ENCODE data around the gene KCND3.

The KCND3 gene

DNA sequence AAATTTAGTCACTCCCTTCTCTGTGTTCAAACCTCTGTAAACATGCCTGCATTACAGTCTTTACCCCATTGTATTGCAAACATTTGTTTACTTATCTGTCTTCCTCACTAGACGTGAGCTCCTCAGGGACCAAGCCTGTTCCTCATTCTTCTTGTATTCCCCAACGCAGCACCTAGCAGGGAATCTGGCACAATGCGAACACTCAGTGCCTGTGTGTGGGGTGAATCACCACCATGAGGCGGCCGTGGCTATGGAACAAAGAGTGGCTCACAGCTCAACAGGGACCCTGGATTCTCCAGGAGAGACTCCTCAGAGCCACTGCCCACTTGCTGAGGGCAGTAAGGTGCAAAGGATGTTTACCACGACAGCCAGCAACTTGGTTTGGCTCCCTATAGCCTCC lies 137.9 kb downstream of the KCND3 start:
- Histone ChIP-seq H3K36me3 (ENCODE audit: insufficient read depth, low read depth, low read length) (no peaks in the 10 kb centered on the region), H3K4me3 (ENCODE audit: low read length) (no peak overlapping the region), H3K27ac (ENCODE audit: low read length) (no peak overlapping the region), H3K9me3 (ENCODE audit: insufficient read depth, low read depth, low read length) (no peaks in the 10 kb centered on the region), H3K27me3 (ENCODE audit: insufficient read depth, low read length) (no peaks in the 10 kb centered on the region), H3K9ac (ENCODE audit: low read depth, low read length) (no peak overlapping the region), H3K4me1 (ENCODE audit: insufficient read depth, low read length) (peaks cover 17% of the 10 kb centered on the region)

DNA sequence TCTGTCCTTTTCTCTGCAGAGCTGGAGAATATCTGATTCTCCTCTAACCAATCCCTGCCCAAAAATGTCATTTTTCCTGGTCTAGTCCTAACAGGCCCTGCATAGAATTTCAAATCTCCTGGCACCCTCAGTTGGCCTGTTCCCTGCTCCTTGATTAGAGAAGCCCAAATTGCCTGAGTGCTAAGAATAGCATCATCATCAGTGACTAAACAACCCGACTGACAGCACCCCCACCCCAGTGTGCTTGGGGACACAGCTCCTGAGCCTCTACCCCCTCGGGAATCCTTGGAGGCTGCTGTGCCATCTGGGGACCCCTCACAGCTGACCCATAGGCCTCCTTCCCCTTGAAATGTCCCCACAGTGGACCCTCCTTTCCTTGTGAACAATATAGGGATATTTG lies 139.4 kb downstream of the KCND3 start:
- Histone ChIP-seq H3K36me3 (ENCODE audit: insufficient read depth, low read depth, low read length) (no peaks in the 10 kb centered on the region), H3K9me3 (ENCODE audit: insufficient read depth, low read depth, low read length) (no peaks in the 10 kb centered on the region), H3K27me3 (ENCODE audit: insufficient read depth, low read length) (no peaks in the 10 kb centered on the region), H3K9ac (ENCODE audit: low read depth, low read length) (no peak overlapping the region), H3K4me3 (ENCODE audit: low read length) (no peak overlapping the region), H3K27ac (ENCODE audit: low read length) (no peak overlapping the region), H3K4me1 (ENCODE audit: insufficient read depth, low read length) (peaks cover 13% of the 10 kb centered on the region; the same call in 1 of the 2 replicates)

DNA sequence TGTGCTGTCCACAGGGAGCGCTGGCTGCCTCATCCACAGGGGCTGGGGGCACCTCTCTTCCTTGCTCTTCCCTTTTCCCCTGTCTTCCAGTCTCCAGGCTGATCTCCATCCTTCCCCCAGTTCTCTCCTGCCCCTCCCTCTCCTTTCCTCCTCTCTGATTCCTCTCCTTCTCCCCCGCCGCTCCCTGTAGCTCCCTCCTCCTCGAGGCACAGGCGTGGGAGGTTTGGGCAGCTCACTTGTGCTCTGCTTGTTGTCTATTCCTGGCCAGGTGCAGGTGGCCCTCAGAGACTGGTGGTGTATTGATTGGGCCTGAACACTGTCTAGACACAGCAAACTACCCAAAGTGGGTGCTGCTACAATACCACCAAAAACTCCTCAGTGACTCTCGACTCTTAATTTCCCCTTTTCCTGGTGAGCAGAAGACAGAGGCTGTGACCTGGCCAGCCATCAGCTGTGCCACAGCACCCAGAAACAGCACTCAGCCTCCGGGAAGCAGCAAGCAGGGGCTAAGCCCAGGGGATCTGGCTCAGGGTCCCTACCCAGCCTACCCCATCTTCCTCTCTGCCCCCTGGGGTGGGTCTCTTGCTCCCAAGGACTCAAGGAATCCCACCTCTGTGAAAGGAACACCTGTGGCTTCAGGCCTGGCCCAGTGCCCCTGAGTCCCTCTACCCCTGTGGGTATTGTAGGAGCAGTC lies 140.5 kb downstream of the KCND3 start:
- Histone ChIP-seq H3K9ac (ENCODE audit: low read depth, low read length) (no peak overlapping the region), H3K36me3 (ENCODE audit: insufficient read depth, low read depth, low read length) (no peaks in the 10 kb centered on the region), H3K27ac (ENCODE audit: low read length) (no peak overlapping the region), H3K9me3 (ENCODE audit: insufficient read depth, low read depth, low read length) (no peaks in the 10 kb centered on the region), H3K4me1 (ENCODE audit: insufficient read depth, low read length) (peaks cover 13% of the 10 kb centered on the region; the same call in 1 of the 2 replicates), H3K27me3 (ENCODE audit: insufficient read depth, low read length) (no peaks in the 10 kb centered on the region), H3K4me3 (ENCODE audit: low read length) (no peak overlapping the region)

DNA sequence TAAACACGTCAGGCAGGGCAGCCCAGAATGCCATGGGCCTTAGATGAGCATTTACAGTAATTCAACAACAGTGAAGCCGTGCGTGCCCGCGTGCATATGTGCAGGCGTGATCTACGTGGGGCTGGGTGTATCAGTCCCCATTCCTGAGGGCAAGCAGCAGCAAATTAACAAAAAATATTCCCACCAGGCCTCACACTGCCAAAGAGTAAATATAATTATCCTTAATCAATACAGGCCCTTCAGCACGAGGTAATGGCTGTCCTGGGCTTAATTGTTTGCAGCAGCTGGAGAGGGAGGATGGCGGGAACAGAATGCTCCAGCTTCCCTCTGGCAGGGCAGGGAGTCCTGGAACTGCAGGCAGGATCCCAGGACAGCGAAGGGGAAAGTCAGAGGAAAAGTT lies 142.0 kb downstream of the KCND3 start:
- Histone ChIP-seq H3K4me3 (ENCODE audit: low read length) (no peak overlapping the region), H3K9me3 (ENCODE audit: insufficient read depth, low read depth, low read length) (no peaks in the 10 kb centered on the region), H3K36me3 (ENCODE audit: insufficient read depth, low read depth, low read length) (no peaks in the 10 kb centered on the region), H3K27me3 (ENCODE audit: insufficient read depth, low read length) (no peaks in the 10 kb centered on the region), H3K27ac (ENCODE audit: low read length) (no peak overlapping the region), H3K4me1 (ENCODE audit: insufficient read depth, low read length) (peaks cover 13% of the 10 kb centered on the region; the same call in 1 of the 2 replicates), H3K9ac (ENCODE audit: low read depth, low read length) (no peak overlapping the region)

DNA sequence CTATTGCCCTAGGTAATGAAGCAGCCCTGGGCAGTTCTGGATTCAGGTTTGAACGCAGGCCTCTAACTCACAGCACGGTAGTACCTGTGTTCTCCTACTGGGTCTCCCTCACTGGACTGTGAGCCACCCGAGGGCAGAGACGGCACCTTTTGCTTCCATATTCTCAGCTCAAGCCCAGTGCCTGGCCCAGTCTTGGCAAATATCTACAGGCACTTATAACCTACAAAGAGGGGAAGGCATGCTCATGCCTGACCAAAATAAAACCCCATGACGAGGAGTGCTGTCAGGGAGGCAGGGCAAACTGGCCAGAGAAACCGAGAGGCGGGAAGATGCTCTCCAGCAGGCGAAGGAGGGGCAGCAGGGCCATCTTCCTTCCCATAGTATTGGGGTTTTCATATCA lies 142.6 kb downstream of the KCND3 start:
- Histone ChIP-seq H3K9ac (ENCODE audit: low read depth, low read length) (no peak overlapping the region), H3K27me3 (ENCODE audit: insufficient read depth, low read length) (no peaks in the 10 kb centered on the region), H3K27ac (ENCODE audit: low read length) (no peak overlapping the region), H3K36me3 (ENCODE audit: insufficient read depth, low read depth, low read length) (no peaks in the 10 kb centered on the region), H3K9me3 (ENCODE audit: insufficient read depth, low read depth, low read length) (no peaks in the 10 kb centered on the region), H3K4me1 (ENCODE audit: insufficient read depth, low read length) (peaks cover 9% of the 10 kb centered on the region; the same call in 1 of the 2 replicates), H3K4me3 (ENCODE audit: low read length) (no peak overlapping the region)

DNA sequence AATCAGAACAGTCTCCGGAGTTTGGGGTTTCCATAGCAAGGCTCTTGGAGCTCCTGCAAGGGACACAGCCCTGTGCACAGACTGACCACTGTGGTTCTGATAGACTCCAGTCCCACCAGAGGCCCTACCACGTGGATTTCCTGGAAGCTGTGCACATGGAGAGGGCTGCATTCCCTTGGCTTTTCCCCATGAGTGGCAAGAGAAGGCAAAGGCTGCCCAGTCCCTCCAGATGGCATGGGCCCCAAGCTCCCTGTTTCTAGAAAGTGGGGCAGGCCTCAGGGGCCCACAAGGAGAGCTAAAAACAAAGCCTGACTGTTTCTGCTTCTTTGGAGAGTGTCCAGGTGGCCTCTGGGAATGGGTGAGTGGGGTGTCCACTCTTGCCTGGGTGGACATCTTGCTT lies 146.3 kb downstream of the KCND3 start:
- H3K36me3 ChIP-seq (ENCODE audit: insufficient read depth, low read depth, low read length) = no peaks in the 10 kb centered on the region
- no peak overlapping the region for H3K9ac ChIP-seq (ENCODE audit: low read depth, low read length)
- H3K4me3 ChIP-seq (ENCODE audit: low read length) = no peak overlapping the region
- no peaks in the 10 kb centered on the region for H3K4me1 ChIP-seq (ENCODE audit: insufficient read depth, low read length)
- no peaks in the 10 kb centered on the region for H3K9me3 ChIP-seq (ENCODE audit: insufficient read depth, low read depth, low read length)
- H3K27me3 ChIP-seq (ENCODE audit: insufficient read depth, low read length) = no peaks in the 10 kb centered on the region; the same call in 1 of the 2 replicates
- H3K27ac ChIP-seq (ENCODE audit: low read length) = no peak overlapping the region

DNA sequence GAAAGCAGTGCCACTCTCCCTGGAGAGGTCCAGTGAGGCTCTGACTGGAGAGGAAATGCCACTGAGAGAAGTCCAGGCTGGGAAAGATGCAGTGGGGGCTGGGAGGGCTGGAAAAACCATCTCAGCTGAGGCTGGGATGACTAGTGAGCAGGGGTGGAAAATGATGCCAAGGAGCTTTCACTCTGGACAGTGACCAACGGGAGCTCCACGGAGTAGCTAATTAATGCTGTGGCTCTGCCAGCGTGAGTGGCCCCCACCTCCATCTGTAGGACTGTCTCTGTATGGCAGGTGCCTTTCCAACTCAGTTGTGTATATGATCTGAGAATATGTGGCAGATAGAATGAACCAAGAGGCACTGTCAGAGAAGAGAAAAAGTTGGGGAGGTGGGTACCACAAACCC lies 147.1 kb downstream of the KCND3 start:
- H3K36me3 ChIP-seq (ENCODE audit: insufficient read depth, low read depth, low read length) = no peaks in the 10 kb centered on the region
- no peak overlapping the region for H3K4me3 ChIP-seq (ENCODE audit: low read length)
- H3K27me3 ChIP-seq (ENCODE audit: insufficient read depth, low read length) = no peaks in the 10 kb centered on the region; the same call in 1 of the 2 replicates
- no peak overlapping the region for H3K9ac ChIP-seq (ENCODE audit: low read depth, low read length)
- no peaks in the 10 kb centered on the region for H3K4me1 ChIP-seq (ENCODE audit: insufficient read depth, low read length)
- H3K9me3 ChIP-seq (ENCODE audit: insufficient read depth, low read depth, low read length) = no peaks in the 10 kb centered on the region
- no peak overlapping the region for H3K27ac ChIP-seq (ENCODE audit: low read length)

DNA sequence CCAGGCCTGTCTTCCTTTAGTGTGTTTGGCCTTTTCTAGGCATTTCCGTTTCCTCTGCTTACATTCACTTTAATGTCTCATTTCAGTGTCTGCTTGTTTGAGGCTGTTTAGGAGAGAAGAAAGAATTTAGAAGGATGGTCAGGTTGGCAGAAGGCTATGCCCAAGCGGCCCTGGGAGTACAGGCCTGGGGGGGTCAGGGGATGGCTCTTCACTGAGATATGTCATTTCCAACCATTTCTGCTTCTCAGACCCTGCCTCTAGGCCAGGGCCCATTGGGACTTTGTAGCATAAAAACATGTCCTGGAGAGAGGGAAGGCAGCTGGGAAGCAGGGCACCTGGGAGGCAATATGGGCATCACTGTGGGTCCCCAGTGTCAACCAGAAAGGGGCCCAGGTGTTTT lies 147.7 kb downstream of the KCND3 start:
- H3K27me3 ChIP-seq (ENCODE audit: insufficient read depth, low read length) = no peaks in the 10 kb centered on the region; the same call in 1 of the 2 replicates
- no peaks in the 10 kb centered on the region for H3K4me1 ChIP-seq (ENCODE audit: insufficient read depth, low read length)
- H3K27ac ChIP-seq (ENCODE audit: low read length) = no peak overlapping the region
- H3K9ac ChIP-seq (ENCODE audit: low read depth, low read length) = no peak overlapping the region
- H3K36me3 ChIP-seq (ENCODE audit: insufficient read depth, low read depth, low read length) = no peaks in the 10 kb centered on the region
- H3K9me3 ChIP-seq (ENCODE audit: insufficient read depth, low read depth, low read length) = no peaks in the 10 kb centered on the region
- no peak overlapping the region for H3K4me3 ChIP-seq (ENCODE audit: low read length)

DNA sequence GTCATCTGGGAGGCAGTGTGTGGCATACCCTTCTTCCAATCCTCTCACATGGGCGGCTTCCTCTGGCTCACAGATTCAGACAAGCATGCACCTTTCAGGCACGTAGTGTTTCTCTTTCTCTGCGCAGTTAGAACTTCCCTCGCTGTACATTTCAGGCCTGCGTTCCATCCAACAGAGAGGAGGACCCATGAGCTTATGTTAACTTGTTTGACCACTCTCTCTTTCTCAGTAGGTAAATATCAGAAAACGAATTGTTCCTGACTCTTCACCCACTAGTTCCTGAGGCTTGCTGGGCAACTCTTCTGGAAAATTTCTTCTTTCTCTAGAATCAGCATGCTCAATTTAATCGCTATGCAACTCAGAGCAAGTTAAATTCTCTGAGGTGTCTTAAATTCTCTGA lies 148.3 kb downstream of the KCND3 start:
- Histone ChIP-seq H3K36me3 (ENCODE audit: insufficient read depth, low read depth, low read length) (no peaks in the 10 kb centered on the region), H3K27me3 (ENCODE audit: insufficient read depth, low read length) (no peaks in the 10 kb centered on the region; the same call in 1 of the 2 replicates), H3K9me3 (ENCODE audit: insufficient read depth, low read depth, low read length) (no peaks in the 10 kb centered on the region), H3K27ac (ENCODE audit: low read length) (no peak overlapping the region), H3K9ac (ENCODE audit: low read depth, low read length) (no peak overlapping the region), H3K4me3 (ENCODE audit: low read length) (no peak overlapping the region), H3K4me1 (ENCODE audit: insufficient read depth, low read length) (no peaks in the 10 kb centered on the region)

DNA sequence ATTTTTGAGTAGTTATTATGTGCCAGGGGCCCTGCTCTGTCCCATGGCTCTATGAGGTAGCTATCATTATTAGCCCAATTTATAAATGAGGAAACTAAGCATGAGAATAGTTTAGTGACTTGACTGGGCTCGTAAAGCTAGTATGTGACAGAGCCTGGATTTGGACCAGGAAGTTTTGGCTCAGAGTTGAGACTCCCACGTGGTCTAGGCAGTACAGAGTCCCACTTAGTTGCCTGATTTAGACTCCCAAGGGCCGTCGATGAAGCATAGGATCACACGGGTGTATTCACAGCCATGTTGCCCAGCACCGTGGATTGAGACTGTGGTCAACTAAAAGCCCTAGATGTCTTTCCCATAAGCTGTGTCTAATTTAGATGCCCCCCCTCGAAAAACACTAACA lies 152.1 kb downstream of the KCND3 start:
- no peak overlapping the region for H3K27ac ChIP-seq (ENCODE audit: low read length)
- no peak overlapping the region for H3K9ac ChIP-seq (ENCODE audit: low read depth, low read length)
- no peaks in the 10 kb centered on the region for H3K9me3 ChIP-seq (ENCODE audit: insufficient read depth, low read depth, low read length)
- no peak overlapping the region for H3K4me3 ChIP-seq (ENCODE audit: low read length)
- no peaks in the 10 kb centered on the region for H3K36me3 ChIP-seq (ENCODE audit: insufficient read depth, low read depth, low read length)
- H3K4me1 ChIP-seq (ENCODE audit: insufficient read depth, low read length) = no peaks in the 10 kb centered on the region
- no peaks in the 10 kb centered on the region; the same call in 1 of the 2 replicates for H3K27me3 ChIP-seq (ENCODE audit: insufficient read depth, low read length)

DNA sequence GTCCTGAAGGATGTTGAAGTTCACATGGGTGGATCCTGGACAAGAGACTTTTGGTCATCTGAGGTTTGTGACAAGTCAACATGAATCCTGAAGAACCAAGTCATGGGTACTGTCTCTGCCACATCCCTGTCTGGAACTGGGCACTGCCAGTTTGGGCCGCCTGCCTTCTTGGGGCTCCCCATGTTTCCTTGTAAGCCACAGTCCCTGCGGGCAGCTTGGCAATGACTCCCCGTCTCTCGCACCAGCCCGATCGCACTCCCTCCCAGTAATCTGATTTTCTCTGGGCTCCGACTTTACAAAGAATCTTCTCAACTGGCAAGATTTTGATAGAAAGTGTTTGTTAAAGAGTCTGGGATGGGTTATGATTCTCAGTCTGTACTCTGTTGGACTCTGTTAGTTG lies 153.4 kb downstream of the KCND3 start:
- Histone ChIP-seq H3K27ac (ENCODE audit: low read length) (no peak overlapping the region), H3K27me3 (ENCODE audit: insufficient read depth, low read length) (no peaks in the 10 kb centered on the region; the same call in 1 of the 2 replicates), H3K4me3 (ENCODE audit: low read length) (no peak overlapping the region), H3K9ac (ENCODE audit: low read depth, low read length) (no peak overlapping the region), H3K36me3 (ENCODE audit: insufficient read depth, low read depth, low read length) (no peaks in the 10 kb centered on the region), H3K9me3 (ENCODE audit: insufficient read depth, low read depth, low read length) (no peaks in the 10 kb centered on the region), H3K4me1 (ENCODE audit: insufficient read depth, low read length) (no peaks in the 10 kb centered on the region)

DNA sequence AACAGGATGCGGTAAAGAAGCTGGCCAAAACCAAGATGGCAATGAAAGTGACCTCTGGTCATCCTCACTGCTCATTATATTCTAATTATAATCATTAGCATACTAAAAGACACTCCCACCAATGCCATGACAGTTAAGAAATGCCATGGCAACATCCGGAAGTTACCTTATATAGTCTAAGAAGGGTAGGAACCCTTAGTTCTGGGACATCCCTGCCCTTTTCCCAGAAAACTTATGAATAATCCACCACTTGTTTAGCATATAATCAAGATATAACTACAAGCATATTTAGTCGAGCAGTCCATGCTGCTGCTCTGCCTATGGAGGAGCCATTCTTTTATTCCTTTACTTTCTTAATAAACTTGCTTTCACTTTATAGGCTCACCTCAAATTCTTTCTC lies 154.0 kb downstream of the KCND3 start:
- Histone ChIP-seq H3K27ac (ENCODE audit: low read length) (no peak overlapping the region), H3K27me3 (ENCODE audit: insufficient read depth, low read length) (no peaks in the 10 kb centered on the region; the same call in 1 of the 2 replicates), H3K36me3 (ENCODE audit: insufficient read depth, low read depth, low read length) (no peaks in the 10 kb centered on the region), H3K9ac (ENCODE audit: low read depth, low read length) (no peak overlapping the region), H3K9me3 (ENCODE audit: insufficient read depth, low read depth, low read length) (no peaks in the 10 kb centered on the region), H3K4me1 (ENCODE audit: insufficient read depth, low read length) (no peaks in the 10 kb centered on the region), H3K4me3 (ENCODE audit: low read length) (no peak overlapping the region)

All from iPS-20b (cell line).